ENCODE data around the gene FAM3B. TPM values are rescaled to one million over a fixed set of nuclear protein-coding genes. Genes with fewer than 3 reads are reported as not detected.

The FAM3B gene
- total RNA-seq (2014; rRNA removed; shearing (Covaris generic)): 0.31 and 0.55 TPM in 2 replicates

DNA sequence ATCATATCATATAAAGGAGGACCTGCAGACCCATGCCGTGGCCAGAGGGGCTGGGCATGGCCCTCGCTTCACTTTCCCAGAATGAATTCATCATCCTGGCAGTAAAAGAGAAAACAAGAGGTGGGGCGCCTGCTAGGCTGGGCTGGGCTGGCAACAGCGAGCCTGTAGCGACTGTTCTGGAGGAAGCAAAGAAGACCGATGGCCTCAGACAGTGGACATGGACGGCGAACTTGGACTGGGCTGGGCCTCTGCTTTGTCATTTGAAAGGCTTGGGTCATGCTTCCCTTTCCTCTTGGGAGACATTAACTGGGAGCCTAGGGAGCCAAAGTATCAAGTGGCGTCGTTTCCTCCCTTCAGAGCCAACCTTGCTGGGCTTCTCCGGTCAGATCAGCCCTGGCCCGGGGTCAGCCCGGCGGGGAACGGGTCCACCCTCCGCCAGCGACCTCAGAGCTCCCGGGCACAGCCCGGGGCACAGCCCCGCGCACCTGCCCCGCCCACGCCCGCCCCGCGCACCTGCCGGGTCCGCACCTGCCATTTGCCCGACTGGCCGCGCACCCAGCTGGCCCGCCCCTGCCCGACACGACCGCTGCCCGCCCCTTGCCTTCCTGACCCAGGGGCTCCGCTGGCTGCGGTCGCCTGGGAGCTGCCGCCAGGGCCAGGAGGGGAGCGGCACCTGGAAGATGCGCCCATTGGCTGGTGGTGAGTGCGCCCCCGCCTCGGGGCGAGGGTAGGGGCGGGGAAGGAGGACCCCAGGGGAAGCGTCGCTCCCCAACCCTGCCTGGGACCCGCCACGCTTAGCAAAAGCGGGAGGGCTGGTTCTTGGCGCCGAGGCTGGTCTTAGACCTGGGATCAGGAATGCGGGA lies at the start of gene FAM3B:
FAM3B (plus strand) TSS at position 602 of the 863 bp plus-strand sequence; CDS start at position 681, 79 bp downstream.
- DNase-seq: peak; percentile 93
- Histone ChIP-seq H3K27me3 (ENCODE audit: control insufficient read depth, insufficient read depth, low read length) (peaks cover 19% of the 10 kb centered on the region), H3K4me3 (ENCODE audit: insufficient read depth, low read depth, low read length) (peak within 1 kb of the TSS; percentile 56), H3K36me3 (replicated peaks; ENCODE audit: control insufficient read depth, insufficient read depth, low read length) (no peaks in the 10 kb centered on the region)

GRCh38 chr21:41267346-41267745 lies 49.3 kb upstream of the FAM3B start:
- no peak for DNase-seq
- Histone ChIP-seq H3K27me3 (ENCODE audit: control insufficient read depth, insufficient read depth, low read length) (no peaks in the 10 kb centered on the region), H3K36me3 (replicated peaks; ENCODE audit: control insufficient read depth, insufficient read depth, low read length) (no peaks in the 10 kb centered on the region), H3K4me3 (ENCODE audit: insufficient read depth, low read depth, low read length) (no peak overlapping the region)

GRCh38 chr21:41269535-41269934 lies 47.1 kb upstream of the FAM3B start:
- DNase-seq: no peak
- Histone ChIP-seq H3K4me3 (ENCODE audit: insufficient read depth, low read depth, low read length) (no peak overlapping the region), H3K36me3 (replicated peaks; ENCODE audit: control insufficient read depth, insufficient read depth, low read length) (no peaks in the 10 kb centered on the region), H3K27me3 (ENCODE audit: control insufficient read depth, insufficient read depth, low read length) (no peaks in the 10 kb centered on the region)

GRCh38 chr21:41277196-41277595 lies 39.4 kb upstream of the FAM3B start:
- DNase-seq: no peak
- no peaks in the 10 kb centered on the region for H3K36me3 ChIP-seq (replicated peaks; ENCODE audit: control insufficient read depth, insufficient read depth, low read length)
- no peaks in the 10 kb centered on the region for H3K27me3 ChIP-seq (ENCODE audit: control insufficient read depth, insufficient read depth, low read length)

DNA sequence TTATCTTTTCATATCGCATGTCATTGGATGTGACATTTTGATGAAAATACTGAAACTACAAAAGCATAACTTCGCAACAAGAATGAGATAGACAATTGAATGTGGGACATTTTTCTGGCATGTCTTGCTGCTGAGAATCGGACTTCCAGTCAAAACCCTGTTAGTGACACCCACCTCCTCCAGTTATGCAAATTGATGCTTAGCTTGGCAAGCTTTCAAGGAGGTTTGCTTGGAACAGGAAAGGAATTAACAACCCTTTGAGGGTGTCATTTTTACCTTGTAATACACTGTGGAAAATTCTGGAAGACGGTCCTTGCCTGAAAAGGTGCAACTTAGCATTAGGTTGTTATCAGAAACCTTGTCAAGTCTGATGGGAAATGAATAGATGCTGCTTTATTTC lies 38.8 kb upstream of the FAM3B start:
- Histone ChIP-seq H3K36me3 (replicated peaks; ENCODE audit: control insufficient read depth, insufficient read depth, low read length) (no peaks in the 10 kb centered on the region), H3K27me3 (ENCODE audit: control insufficient read depth, insufficient read depth, low read length) (no peaks in the 10 kb centered on the region), H3K4me3 (ENCODE audit: insufficient read depth, low read depth, low read length) (no peak overlapping the region)
- no peak for DNase-seq

More at GRCh38 chr21:41277196-41277595, 39.4 kb upstream of the FAM3B start:
- no peak overlapping the region for H3K4me3 ChIP-seq (ENCODE audit: insufficient read depth, low read depth, low read length)

DNA sequence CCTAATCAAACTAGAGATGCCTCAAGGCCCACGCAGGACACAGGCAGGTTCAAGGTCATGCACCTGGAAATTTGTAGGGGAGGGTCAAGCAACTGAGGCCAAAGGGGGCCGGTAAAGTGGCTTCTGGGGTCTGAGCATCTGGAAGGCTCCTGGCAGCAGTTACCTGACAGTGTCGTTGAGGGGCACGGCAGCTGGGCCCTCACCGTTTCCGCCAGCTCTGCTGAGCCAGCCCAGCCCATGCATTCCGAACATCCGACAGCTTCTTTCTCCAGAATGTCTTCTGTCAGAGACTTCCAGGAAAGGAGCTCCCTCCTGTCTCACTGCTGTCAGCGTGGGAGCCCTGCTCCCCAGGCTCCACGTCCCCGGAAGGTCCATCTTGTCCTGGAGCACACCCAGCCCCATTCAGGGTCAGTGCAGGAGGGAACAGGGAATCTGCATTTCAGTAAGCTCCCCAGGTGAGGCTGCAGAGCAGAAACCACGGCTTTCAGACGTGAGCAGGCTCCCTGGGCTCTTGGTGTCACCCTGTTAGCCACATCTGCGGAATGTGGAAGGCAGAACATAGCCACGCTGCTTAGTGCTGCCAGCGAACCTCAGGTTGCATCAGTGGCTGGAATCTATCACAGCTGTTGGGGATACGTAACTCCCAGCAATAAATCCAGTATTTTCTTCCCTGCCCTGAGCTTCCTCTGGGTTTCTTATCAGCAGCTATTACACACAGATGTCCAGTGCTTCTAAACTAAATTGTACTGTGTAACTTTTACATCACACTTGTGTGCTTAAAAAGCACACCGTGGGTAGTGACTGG lies 36.3 kb upstream of the FAM3B start:
- Histone ChIP-seq H3K4me3 (ENCODE audit: insufficient read depth, low read depth, low read length) (no peak overlapping the region), H3K27me3 (ENCODE audit: control insufficient read depth, insufficient read depth, low read length) (no peaks in the 10 kb centered on the region), H3K36me3 (replicated peaks; ENCODE audit: control insufficient read depth, insufficient read depth, low read length) (no peaks in the 10 kb centered on the region)
- no peak for DNase-seq

DNA sequence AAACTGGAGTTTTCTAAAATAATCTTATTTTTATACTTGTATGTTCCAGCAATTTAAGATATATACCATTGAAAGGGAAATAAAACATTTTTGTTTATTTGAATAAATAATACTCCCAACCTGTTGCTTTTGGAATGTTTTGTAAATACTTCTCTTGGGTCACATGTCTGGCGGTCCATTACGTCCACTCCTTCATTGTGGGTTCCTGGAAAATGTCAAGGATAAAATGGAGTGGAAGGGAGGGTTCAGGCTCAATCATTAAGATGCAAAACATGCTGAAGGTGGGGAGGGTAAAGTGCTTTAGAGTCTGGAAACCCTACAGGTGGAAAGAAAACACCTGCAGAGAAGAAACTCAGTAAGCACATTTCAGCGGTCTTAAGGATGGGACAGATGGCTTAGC lies 34.2 kb upstream of the FAM3B start:
- Histone ChIP-seq H3K27me3 (ENCODE audit: control insufficient read depth, insufficient read depth, low read length) (no peaks in the 10 kb centered on the region), H3K4me3 (ENCODE audit: insufficient read depth, low read depth, low read length) (no peak overlapping the region), H3K36me3 (replicated peaks; ENCODE audit: control insufficient read depth, insufficient read depth, low read length) (no peaks in the 10 kb centered on the region)
- DNase-seq: no peak

DNA sequence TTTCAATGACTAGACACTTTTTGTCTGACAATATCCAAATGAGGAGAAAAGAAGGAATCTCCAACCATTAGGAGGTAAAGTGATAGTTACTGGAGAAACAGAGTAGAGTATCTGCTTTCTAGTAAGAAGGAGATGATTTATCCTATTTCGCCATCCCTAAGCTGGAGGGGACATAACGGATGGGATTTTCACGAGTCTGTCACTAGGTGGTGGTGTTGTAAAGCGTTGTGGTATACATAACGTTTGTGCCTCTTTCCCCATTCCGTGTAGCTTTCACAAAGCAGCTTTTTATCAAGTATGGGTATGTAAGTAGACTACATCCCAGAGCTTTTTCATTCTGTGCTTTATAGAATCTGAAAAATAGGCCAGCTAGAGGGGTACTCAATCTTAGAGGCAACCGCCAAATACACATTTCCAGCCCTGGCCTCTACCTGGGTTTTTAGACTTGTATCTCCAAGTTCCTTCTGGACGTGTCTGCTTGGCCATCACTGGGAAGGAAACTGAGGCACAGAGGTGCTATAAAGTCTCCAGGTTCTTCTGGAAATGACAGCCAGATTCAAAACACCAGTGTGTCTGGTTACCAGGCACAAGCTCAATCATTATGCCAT lies 33.3 kb upstream of the FAM3B start:
- no peaks in the 10 kb centered on the region for H3K36me3 ChIP-seq (replicated peaks; ENCODE audit: control insufficient read depth, insufficient read depth, low read length)
- DNase-seq: peak; percentile 77
- no peaks in the 10 kb centered on the region for H3K27me3 ChIP-seq (ENCODE audit: control insufficient read depth, insufficient read depth, low read length)
- H3K4me3 ChIP-seq (ENCODE audit: insufficient read depth, low read depth, low read length): no peak overlapping the region

DNA sequence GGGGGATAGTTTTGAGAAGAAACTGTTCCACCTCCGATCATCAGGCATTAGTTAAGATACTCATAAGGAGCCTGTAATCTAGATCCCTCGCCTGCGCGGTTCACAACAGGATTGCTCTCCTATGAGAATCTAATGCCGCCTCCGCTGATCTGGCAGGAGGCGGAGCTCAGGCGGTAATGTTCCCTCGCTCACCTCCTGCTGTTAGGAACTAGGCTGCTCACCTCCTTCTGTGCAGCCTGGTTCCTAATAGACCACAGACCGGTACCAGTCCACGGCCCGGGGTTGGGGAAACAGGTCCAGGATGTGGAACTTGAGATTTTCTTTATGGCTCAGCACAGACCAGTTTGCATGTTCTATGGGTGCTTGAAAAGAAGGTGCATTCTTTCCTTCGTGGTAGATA lies 27.2 kb upstream of the FAM3B start:
- H3K36me3 ChIP-seq (replicated peaks; ENCODE audit: control insufficient read depth, insufficient read depth, low read length): no peaks in the 10 kb centered on the region
- no peaks in the 10 kb centered on the region for H3K27me3 ChIP-seq (ENCODE audit: control insufficient read depth, insufficient read depth, low read length)
- H3K4me3 ChIP-seq (ENCODE audit: insufficient read depth, low read depth, low read length): no peak overlapping the region
- peak; percentile 49 for DNase-seq

GRCh38 chr21:41290106-41290799 lies 26.3 kb upstream of the FAM3B start:
- no peak overlapping the region for H3K4me3 ChIP-seq (ENCODE audit: insufficient read depth, low read depth, low read length)
- no peaks in the 10 kb centered on the region for H3K36me3 ChIP-seq (replicated peaks; ENCODE audit: control insufficient read depth, insufficient read depth, low read length)
- H3K27me3 ChIP-seq (ENCODE audit: control insufficient read depth, insufficient read depth, low read length): no peaks in the 10 kb centered on the region
- DNase-seq: peak; percentile 66

DNA sequence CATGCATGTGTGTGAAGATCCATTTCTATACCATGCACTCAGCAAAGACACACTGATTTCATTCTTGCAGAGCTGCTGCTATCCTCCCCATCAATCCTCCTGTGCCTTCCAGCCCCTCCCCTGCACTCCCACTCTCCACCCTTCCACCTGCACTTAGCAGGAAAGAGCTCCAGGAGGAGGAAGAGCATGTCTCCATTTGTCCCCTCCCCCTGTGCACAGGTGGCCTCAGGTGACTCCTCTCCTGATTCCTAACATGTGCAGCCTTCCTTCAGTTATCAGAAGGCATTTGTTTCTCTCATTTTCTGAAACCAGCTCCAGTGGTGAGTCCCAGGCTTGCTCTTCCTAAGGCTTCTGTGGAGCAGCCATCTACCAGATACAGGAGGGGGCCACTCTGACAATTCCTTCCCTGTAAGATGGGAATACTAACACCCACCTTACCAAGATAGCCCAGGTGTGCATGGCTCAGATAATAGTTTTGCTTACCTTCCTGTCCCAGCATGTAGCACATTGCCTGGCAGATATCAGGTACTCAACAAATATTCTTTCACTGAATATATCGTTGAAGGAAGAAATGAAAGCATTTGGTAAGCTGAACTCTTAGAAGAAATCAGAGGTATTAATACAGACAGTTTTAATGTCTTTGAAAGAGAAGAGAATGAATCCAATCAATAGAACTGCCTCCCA lies 21.9 kb upstream of the FAM3B start:
- Histone ChIP-seq H3K27me3 (ENCODE audit: control insufficient read depth, insufficient read depth, low read length) (no peaks in the 10 kb centered on the region), H3K36me3 (replicated peaks; ENCODE audit: control insufficient read depth, insufficient read depth, low read length) (no peaks in the 10 kb centered on the region), H3K4me3 (ENCODE audit: insufficient read depth, low read depth, low read length) (no peak overlapping the region)
- no peak for DNase-seq

GRCh38 chr21:41295721-41296254 lies 20.8 kb upstream of the FAM3B start:
- H3K4me3 ChIP-seq (ENCODE audit: insufficient read depth, low read depth, low read length): no peak overlapping the region
- no peaks in the 10 kb centered on the region for H3K36me3 ChIP-seq (replicated peaks; ENCODE audit: control insufficient read depth, insufficient read depth, low read length)
- no peaks in the 10 kb centered on the region for H3K27me3 ChIP-seq (ENCODE audit: control insufficient read depth, insufficient read depth, low read length)
- DNase-seq: no peak

GRCh38 chr21:41302976-41303375 lies 13.6 kb upstream of the FAM3B start:
- DNase-seq: no peak
- Histone ChIP-seq H3K4me3 (ENCODE audit: insufficient read depth, low read depth, low read length) (no peak overlapping the region), H3K27me3 (ENCODE audit: control insufficient read depth, insufficient read depth, low read length) (no peaks in the 10 kb centered on the region), H3K36me3 (replicated peaks; ENCODE audit: control insufficient read depth, insufficient read depth, low read length) (no peaks in the 10 kb centered on the region)

All from H7 (cell line).